Fibroblast of skin of back (primary cell): ENCODE measurements around the gene HACD1.

Experiments used
- DNase-seq: peaks from one replicate; pipeline ENCODE4 v3.0.0-alpha.2; 2013

The HACD1 gene

GRCh38 chr10:17578603-17579002, 38.6 kb downstream of the HACD1 start:
- DNase-seq: no peak

GRCh38 chr10:17576768-17577167, 40.4 kb downstream of the HACD1 start:
- no peak for DNase-seq

GRCh38 chr10:17564911-17565310, 52.3 kb downstream of the HACD1 start:
- DNase-seq: no peak

- no peak for DNase-seq
Measured at GRCh38 chr10:17563452-17563851, 53.7 kb downstream of the HACD1 start.

- peak; percentile 61 for DNase-seq
Measured at GRCh38 chr10:17562614-17563013, 54.6 kb downstream of the HACD1 start.

GRCh38 chr10:17561111-17561510, 56.1 kb downstream of the HACD1 start:
- DNase-seq: no peak

GRCh38 chr10:17557459-17557858, 59.7 kb downstream of the HACD1 start:
- no peak for DNase-seq

- no peak for DNase-seq
Measured at GRCh38 chr10:17548770-17549169, 68.4 kb downstream of the HACD1 start.

- DNase-seq: no peak
Measured at GRCh38 chr10:17548162-17548561, 69.0 kb downstream of the HACD1 start.

- no peak for DNase-seq
Measured at GRCh38 chr10:17547060-17547459, 70.1 kb downstream of the HACD1 start.

GRCh38 chr10:17544465-17544864, 72.7 kb downstream of the HACD1 start:
- no peak for DNase-seq
